Lower lobe of right lung (tissue), 2 donors: ENCODE data around the gene FAP. TPM values are rescaled to one million over a fixed set of nuclear protein-coding genes. Genes with fewer than 3 reads are reported as not detected.

Source experiments
- ATAC-seq, 2 donors: fragments of 200-7000 bp; cut with Tn5 transposase; one replicate each; pipeline ENCODE4 v1.9.1; 2020 to 2022; ENCODE audit warnings: mild to moderate bottlenecking in 2 of 2, moderate library complexity in 2 of 2
- DNase-seq: peaks from one replicate; pipeline ENCODE4 v3.0.0-alpha.2; 2020
- H3K27ac ChIP-seq: fragments of 200-600 bp; one replicate; pipeline ENCODE4 v1.8.0; 2022
- H3K27me3 ChIP-seq: fragments of 200-600 bp; one replicate; pipeline ENCODE4 v1.8.0; 2022; ENCODE audit warnings: low read depth
- H3K36me3 ChIP-seq: fragments of 200-600 bp; one replicate; pipeline ENCODE4 v1.8.0; 2022; ENCODE audit warnings: mild to moderate bottlenecking
- H3K4me1 ChIP-seq: fragments of 200-600 bp; one replicate; pipeline ENCODE4 v1.8.0; 2022
- H3K4me3 ChIP-seq: fragments of 200-600 bp; one replicate; pipeline ENCODE4 v1.8.0; 2022; ENCODE audit warnings: mild to moderate bottlenecking
- H3K9me3 ChIP-seq: fragments of 200-600 bp; one replicate; pipeline ENCODE4 v1.8.0; 2022
- intact Hi-C: fragments of 100-400 bp; cut with DNase I; formaldehyde crosslinking; loops from one replicate; pipeline ENCODE4 v1.11.0; 2022
- total RNA-seq: library from RNA; stranded (reverse); fragmentation: NEBNext Ultra II Directional; extraction: Animal tissue kit (Norgen Biotek cat#: 25700); gene quantifications from one replicate; pipeline ENCODE4 v1.2.1, GENCODE V29; 2021
- TF ChIP-seq, protein P1 (sequence below): fragments of 200-600 bp; IDR thresholded peaks from one replicate; pipeline ENCODE4 v1.8.0; 2022; ENCODE audit warnings: antibody characterized with exemption, mild to moderate bottlenecking
- donor health status: DM: no; HTN: yes; CAD: no; lungs with severe emphysema.

Gene FAP
- total RNA-seq, 1 donor from 2014 or later = 3.4 TPM

- ATAC-seq = no peak
- TF ChIP-seq, protein P1, sequence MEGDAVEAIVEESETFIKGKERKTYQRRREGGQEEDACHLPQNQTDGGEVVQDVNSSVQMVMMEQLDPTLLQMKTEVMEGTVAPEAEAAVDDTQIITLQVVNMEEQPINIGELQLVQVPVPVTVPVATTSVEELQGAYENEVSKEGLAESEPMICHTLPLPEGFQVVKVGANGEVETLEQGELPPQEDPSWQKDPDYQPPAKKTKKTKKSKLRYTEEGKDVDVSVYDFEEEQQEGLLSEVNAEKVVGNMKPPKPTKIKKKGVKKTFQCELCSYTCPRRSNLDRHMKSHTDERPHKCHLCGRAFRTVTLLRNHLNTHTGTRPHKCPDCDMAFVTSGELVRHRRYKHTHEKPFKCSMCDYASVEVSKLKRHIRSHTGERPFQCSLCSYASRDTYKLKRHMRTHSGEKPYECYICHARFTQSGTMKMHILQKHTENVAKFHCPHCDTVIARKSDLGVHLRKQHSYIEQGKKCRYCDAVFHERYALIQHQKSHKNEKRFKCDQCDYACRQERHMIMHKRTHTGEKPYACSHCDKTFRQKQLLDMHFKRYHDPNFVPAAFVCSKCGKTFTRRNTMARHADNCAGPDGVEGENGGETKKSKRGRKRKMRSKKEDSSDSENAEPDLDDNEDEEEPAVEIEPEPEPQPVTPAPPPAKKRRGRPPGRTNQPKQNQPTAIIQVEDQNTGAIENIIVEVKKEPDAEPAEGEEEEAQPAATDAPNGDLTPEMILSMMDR = no peak
- H3K4me3 ChIP-seq = no peak overlapping the region
- H3K27ac ChIP-seq = no peak overlapping the region
- H3K9me3 ChIP-seq = no peaks in the 10 kb centered on the region
- no peak for DNase-seq
- H3K27me3 ChIP-seq = no peaks in the 10 kb centered on the region
- no peaks in the 10 kb centered on the region for H3K36me3 ChIP-seq
- intact Hi-C loops = no loop called here
- H3K4me1 ChIP-seq = no peaks in the 10 kb centered on the region
Measured at GRCh38 chr2:162188451-162188850, 54.8 kb downstream of the FAP start.

GRCh38 chr2:162185541-162186232 is 57.6 kb downstream of the FAP start:
- H3K4me3 ChIP-seq = no peak overlapping the region
- ATAC-seq (no peak), DNase-seq (no peak)
- intact Hi-C loops = no loop called here
- H3K36me3 ChIP-seq = no peaks in the 10 kb centered on the region
- TF ChIP-seq, protein P1 = no peak
- no peaks in the 10 kb centered on the region for H3K27me3 ChIP-seq
- H3K9me3 ChIP-seq = no peaks in the 10 kb centered on the region
- no peaks in the 10 kb centered on the region for H3K4me1 ChIP-seq
- no peak overlapping the region for H3K27ac ChIP-seq

DNA sequence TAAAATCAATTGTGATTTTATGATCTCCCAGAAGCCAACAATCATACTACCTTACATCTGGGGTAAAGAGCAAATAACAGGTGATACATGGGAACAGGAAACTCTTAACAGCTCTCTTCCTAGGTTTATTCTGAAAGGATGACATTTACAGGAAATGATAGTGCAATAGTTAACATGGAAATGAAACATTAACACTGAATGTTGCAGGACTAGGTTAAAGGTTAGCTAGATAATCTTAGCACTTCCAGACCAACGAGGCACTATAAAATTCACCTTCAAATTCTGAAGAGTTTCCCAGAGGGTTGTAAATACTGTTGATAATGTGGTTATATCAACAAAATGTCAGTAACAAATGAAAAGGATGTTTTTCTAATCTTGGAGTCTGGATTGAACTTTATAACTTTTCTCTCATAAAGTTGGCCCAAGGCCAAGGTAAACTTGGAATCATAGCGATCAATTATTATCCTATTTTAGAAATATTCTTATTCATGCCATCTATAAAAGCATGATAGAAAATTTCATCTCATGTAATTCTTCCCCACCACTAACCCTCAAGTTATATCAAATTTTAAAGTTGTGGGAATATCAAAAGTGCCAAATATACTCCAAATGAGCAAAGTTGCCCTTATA is 58.3 kb downstream of the FAP start:
- ATAC-seq (no peak), DNase-seq (no peak)
- H3K4me3 ChIP-seq = no peak overlapping the region
- no peaks in the 10 kb centered on the region for H3K36me3 ChIP-seq
- no peak overlapping the region for H3K27ac ChIP-seq
- intact Hi-C loops = no loop called here
- no peaks in the 10 kb centered on the region for H3K9me3 ChIP-seq
- TF ChIP-seq, protein P1 = no peak
- H3K4me1 ChIP-seq = no peaks in the 10 kb centered on the region
- no peaks in the 10 kb centered on the region for H3K27me3 ChIP-seq

GRCh38 chr2:162184359-162184758 is 58.9 kb downstream of the FAP start:
- no peak overlapping the region for H3K4me3 ChIP-seq
- H3K4me1 ChIP-seq = no peaks in the 10 kb centered on the region
- H3K27ac ChIP-seq = no peak overlapping the region
- TF ChIP-seq, protein P1 = no peak
- H3K27me3 ChIP-seq = no peaks in the 10 kb centered on the region
- DNase-seq (no peak), ATAC-seq (no peak)
- no peaks in the 10 kb centered on the region for H3K36me3 ChIP-seq
- no peaks in the 10 kb centered on the region for H3K9me3 ChIP-seq
- intact Hi-C loops = no loop called here

DNA sequence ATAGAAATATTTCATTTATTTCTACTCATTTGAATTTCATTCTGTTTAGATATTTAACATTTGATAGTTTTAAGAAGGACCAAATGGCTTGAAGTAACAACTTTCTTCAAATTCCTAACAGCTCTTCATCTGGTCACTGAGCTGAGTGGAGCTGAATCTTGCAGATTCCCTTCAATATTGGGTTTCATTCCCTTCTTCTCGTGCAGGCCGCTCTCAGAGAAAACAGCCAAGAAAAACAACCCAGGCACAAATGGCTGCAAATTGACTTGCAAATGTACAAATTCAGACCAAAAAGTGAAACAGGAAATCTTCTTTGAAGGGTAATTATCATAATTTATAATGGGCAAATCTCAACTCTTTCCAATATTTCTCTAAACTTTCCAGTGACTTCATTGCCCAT is 60.9 kb downstream of the FAP start:
- DNase-seq (no peak), ATAC-seq (no peak)
- intact Hi-C loops = no loop called here
- Histone ChIP-seq H3K4me3 (no peak overlapping the region), H3K27me3 (no peaks in the 10 kb centered on the region), H3K4me1 (no peaks in the 10 kb centered on the region), H3K36me3 (no peaks in the 10 kb centered on the region), H3K9me3 (no peaks in the 10 kb centered on the region), H3K27ac (no peak overlapping the region)
- TF ChIP-seq, protein P1 = no peak
